ENCODE data around the gene CDKN2AIP. TPM values are rescaled to one million over a fixed set of nuclear protein-coding genes. Genes with fewer than 3 reads are reported as not detected.

CDKN2AIP gene
- total and polyA plus RNA-seq, 4 donors, result 7.2 to 15.1 (median 11.0) TPM

GRCh38 chr4:183467246-183467645 lies 22.8 kb downstream of the CDKN2AIP start:
- WGBS, result 92% methylated on average over 3 of the region's 3 CpGs
- DNase-seq (ENCODE audit: low spot score), result no peak
- TF ChIP-seq FOXA2 (IDR thresholded peaks at IDR 0.05) (no peak), SP1 (IDR thresholded peaks at IDR 0.05) (no peak), NR2F2 (IDR thresholded peaks at IDR 0.05) (no peak)
- Histone ChIP-seq H3K9ac (ENCODE audit: low read depth in 1 of 2, low read length in 2 of 2) (no peak overlapping the region), H3K27ac (ENCODE audit: low read depth in 1 of 2, low read length in 2 of 2) (no peak overlapping the region), H3K27me3 (ENCODE audit: control insufficient read depth in 4 of 4, insufficient read depth in 4 of 4, low read length in 3 of 4) (no peaks in the 10 kb centered on the region), H3K9me3 (ENCODE audit: control insufficient read depth in 4 of 4, low read length in 3 of 4) (no peaks in the 10 kb centered on the region), H3K4me3 (ENCODE audit: low read depth in 1 of 3, low read length in 3 of 3) (no peak overlapping the region), H3K36me3 (ENCODE audit: control insufficient read depth in 4 of 4, insufficient read depth in 3 of 4, low read depth in 1 of 4, low read length in 3 of 4) (no peaks in the 10 kb centered on the region), H3K4me1 (ENCODE audit: control insufficient read depth in 4 of 4, insufficient read depth in 4 of 4, low read length in 3 of 4) (peaks cover under 1 to 11% (median 4%) of the 10 kb centered on the region in 4 donors)

GRCh38 chr4:183468210-183469095 lies 24.0 kb downstream of the CDKN2AIP start:
- 27% methylated on average over 7 of the region's 7 CpGs for WGBS
- Histone ChIP-seq H3K27me3 (ENCODE audit: control insufficient read depth in 4 of 4, insufficient read depth in 4 of 4, low read length in 3 of 4) (no peaks in the 10 kb centered on the region), H3K36me3 (ENCODE audit: control insufficient read depth in 4 of 4, insufficient read depth in 3 of 4, low read depth in 1 of 4, low read length in 3 of 4) (no peaks in the 10 kb centered on the region), H3K4me3 (ENCODE audit: low read depth in 1 of 3, low read length in 3 of 3) (peak overlapping the region in 2 of 3 donors; percentile 5 to 23), H3K27ac (ENCODE audit: low read depth in 1 of 2, low read length in 2 of 2) (peak overlapping the region; percentile 22 to 69), H3K4me1 (ENCODE audit: control insufficient read depth in 4 of 4, insufficient read depth in 4 of 4, low read length in 3 of 4) (peaks cover 1 to 11% (median 6%) of the 10 kb centered on the region in 4 donors), H3K9ac (ENCODE audit: low read depth in 1 of 2, low read length in 2 of 2) (peak overlapping the region in 1 of 2 donors; percentile 42), H3K9me3 (ENCODE audit: control insufficient read depth in 4 of 4, low read length in 3 of 4) (no peaks in the 10 kb centered on the region)
- peak; percentile 46 to 55 for TF ChIP-seq HNF4A (conservative IDR thresholded peaks at IDR 0.05)
- TF ChIP-seq SP1 (IDR thresholded peaks at IDR 0.05), result peak; percentile 90
- TF ChIP-seq JUND (IDR thresholded peaks at IDR 0.05), result peak; percentile 51 to 67
- TF ChIP-seq NR2F2 (IDR thresholded peaks at IDR 0.05), result no peak
- TF ChIP-seq GABPA (IDR thresholded peaks at IDR 0.05 in 1 of 2, conservative IDR thresholded peaks at IDR 0.05 in 1 of 2), result no peak
- TF ChIP-seq HNF4G (IDR thresholded peaks at IDR 0.05), result no peak
- TF ChIP-seq, protein P1, sequence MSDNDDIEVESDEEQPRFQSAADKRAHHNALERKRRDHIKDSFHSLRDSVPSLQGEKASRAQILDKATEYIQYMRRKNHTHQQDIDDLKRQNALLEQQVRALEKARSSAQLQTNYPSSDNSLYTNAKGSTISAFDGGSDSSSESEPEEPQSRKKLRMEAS (IDR thresholded peaks at IDR 0.05), result peak; percentile 24
- TF ChIP-seq, protein P2, sequence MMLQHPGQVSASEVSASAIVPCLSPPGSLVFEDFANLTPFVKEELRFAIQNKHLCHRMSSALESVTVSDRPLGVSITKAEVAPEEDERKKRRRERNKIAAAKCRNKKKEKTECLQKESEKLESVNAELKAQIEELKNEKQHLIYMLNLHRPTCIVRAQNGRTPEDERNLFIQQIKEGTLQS (IDR thresholded peaks at IDR 0.05), result no peak
- peak; percentile 28 for TF ChIP-seq REST (IDR thresholded peaks at IDR 0.05)
- TF ChIP-seq FOXA2 (IDR thresholded peaks at IDR 0.05), result peak; percentile 84
- TF ChIP-seq YY1 (IDR thresholded peaks at IDR 0.05), result peak; percentile 44
- no peak for TF ChIP-seq ZBTB33 (IDR thresholded peaks at IDR 0.05)
- peak in 1 of 2 donors; percentile 31 for TF ChIP-seq RAD21 (IDR thresholded peaks at IDR 0.05)
- TF ChIP-seq, protein P3, sequence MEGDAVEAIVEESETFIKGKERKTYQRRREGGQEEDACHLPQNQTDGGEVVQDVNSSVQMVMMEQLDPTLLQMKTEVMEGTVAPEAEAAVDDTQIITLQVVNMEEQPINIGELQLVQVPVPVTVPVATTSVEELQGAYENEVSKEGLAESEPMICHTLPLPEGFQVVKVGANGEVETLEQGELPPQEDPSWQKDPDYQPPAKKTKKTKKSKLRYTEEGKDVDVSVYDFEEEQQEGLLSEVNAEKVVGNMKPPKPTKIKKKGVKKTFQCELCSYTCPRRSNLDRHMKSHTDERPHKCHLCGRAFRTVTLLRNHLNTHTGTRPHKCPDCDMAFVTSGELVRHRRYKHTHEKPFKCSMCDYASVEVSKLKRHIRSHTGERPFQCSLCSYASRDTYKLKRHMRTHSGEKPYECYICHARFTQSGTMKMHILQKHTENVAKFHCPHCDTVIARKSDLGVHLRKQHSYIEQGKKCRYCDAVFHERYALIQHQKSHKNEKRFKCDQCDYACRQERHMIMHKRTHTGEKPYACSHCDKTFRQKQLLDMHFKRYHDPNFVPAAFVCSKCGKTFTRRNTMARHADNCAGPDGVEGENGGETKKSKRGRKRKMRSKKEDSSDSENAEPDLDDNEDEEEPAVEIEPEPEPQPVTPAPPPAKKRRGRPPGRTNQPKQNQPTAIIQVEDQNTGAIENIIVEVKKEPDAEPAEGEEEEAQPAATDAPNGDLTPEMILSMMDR (IDR thresholded peaks at IDR 0.05; ENCODE audit: low read depth, low read length, missing input control), result no peak
- peak; percentile 73 for TF ChIP-seq FOXA1 (IDR thresholded peaks at IDR 0.05)
- no peak for TF ChIP-seq TAF1 (conservative IDR thresholded peaks at IDR 0.05)
- TF ChIP-seq EGR1 (IDR thresholded peaks at IDR 0.05; ENCODE audit: low read depth in 2 of 2), result no peak
- peak; percentile 28 to 50 for TF ChIP-seq RXRA (IDR thresholded peaks at IDR 0.05)
- DNase-seq (ENCODE audit: low spot score), result no peak
